ENCODE measurements around the gene INTS7. TPM values are rescaled to one million over a fixed set of nuclear protein-coding genes. Genes with fewer than 3 reads are reported as not detected.
A peak's percentile ranks its signal among the peaks of the same experiment; 100 is the strongest.

INTS7 gene
- total RNA-seq, 2 experiments from 2014 or later: 23.2 to 25.4 TPM

GRCh38 chr1:212039622-212040021 lies 4.3 kb upstream of the INTS7 start:
- intact Hi-C loops (cut with micrococcal nuclease): loop anchor here (5.0 to 10.0 kb wide), 2 partner anchors 105 to 207 kb away; partner anchors contain the start of gene LPGAT1

GRCh38 chr1:212037900-212038299 lies 2.5 kb upstream of the INTS7 start:
- no peak overlapping the region for H3K27ac Mint-ChIP-seq
- intact Hi-C loops (cut with micrococcal nuclease): loop anchor here (5.0 to 10.0 kb wide), 2 partner anchors 103 to 206 kb away; partner anchors contain the start of gene LPGAT1
- H3K4me3 Mint-ChIP-seq: peak overlapping the region; percentile 97
- ChIA-PET POLR2A (interaction anchor here (0.7 to 0.9 kb wide), 2 partner anchors 184 to 324 kb away, joined by 3 read pairs; no protein-coding TSS in a partner anchor), CTCF (interaction anchor here (1.5 to 8.2 kb wide), 2 partner anchors 10 to 358 kb away, joined by 4 to 97 read pairs; no protein-coding TSS in a partner anchor)
- DNase-seq (no peak), ATAC-seq (no peak)
- H3K9me3 Mint-ChIP-seq: no peaks in the 10 kb centered on the region
- peaks cover 63% of the 10 kb centered on the region for H3K36me3 Mint-ChIP-seq (ENCODE audit: low read depth)
- H3K27me3 Mint-ChIP-seq: peaks cover 1% of the 10 kb centered on the region
- no peak for TF ChIP-seq CTCF (IDR thresholded peaks at IDR 0.05)
- peaks cover 40% of the 10 kb centered on the region for H3K4me1 Mint-ChIP-seq (ENCODE audit: low read depth)

More at GRCh38 chr1:212039622-212040021, 4.3 kb upstream of the INTS7 start:
- Mint-ChIP-seq H3K36me3 (ENCODE audit: low read depth) (peaks cover 64% of the 10 kb centered on the region), H3K4me1 (ENCODE audit: low read depth) (peaks cover 30% of the 10 kb centered on the region), H3K27me3 (peaks cover 1% of the 10 kb centered on the region), H3K27ac (no peak overlapping the region), H3K9me3 (no peaks in the 10 kb centered on the region), H3K4me3 (no peak overlapping the region)
- DNase-seq (no peak), ATAC-seq (no peak)
- POLR2A ChIA-PET: interaction anchor here (0.8 kb wide), 1 partner anchor 10 kb away, joined by 4 read pairs; no protein-coding TSS in a partner anchor
- CTCF ChIA-PET: interaction anchor here (0.8 to 1.6 kb wide), 4 partner anchors 13 to 416 kb away, joined by 3 to 6 read pairs (median 4); no protein-coding TSS in a partner anchor
- TF ChIP-seq CTCF (IDR thresholded peaks at IDR 0.05): no peak

GRCh38 chr1:212035835-212036605 lies 663 bp upstream of the INTS7 start:
- Mint-ChIP-seq H3K36me3 (ENCODE audit: low read depth) (peaks cover 57% of the 10 kb centered on the region), H3K4me3 (peak overlapping the region; percentile 97), H3K4me1 (ENCODE audit: low read depth) (peaks cover 52% of the 10 kb centered on the region), H3K27ac (peak overlapping the region; percentile 100), H3K27me3 (peaks cover 1% of the 10 kb centered on the region), H3K9me3 (no peaks in the 10 kb centered on the region)
- peak; percentile 12 for ATAC-seq
- intact Hi-C loops (cut with micrococcal nuclease): loop anchor here (2.0 to 10.0 kb wide), 3 partner anchors 101 to 355 kb away; partner anchors contain the start of gene LPGAT1
- TF ChIP-seq CTCF (IDR thresholded peaks at IDR 0.05): no peak
- POLR2A ChIA-PET: interaction anchor here (0.6 to 3.1 kb wide), 33 partner anchors 8 to 579 kb away, joined by 3 to 13 read pairs (median 3); partner anchors contain the start of genes ATF3 and NEK2
- CTCF ChIA-PET: interaction anchor here (0.6 to 8.2 kb wide), 48 partner anchors 8 to 572 kb away, joined by 3 to 97 read pairs (median 6); partner anchors contain the start of genes NEK2, PPP2R5A and SLC30A1
- DNase-seq: no peak

- H3K4me3 Mint-ChIP-seq: peak overlapping the region; percentile 97
- H3K27ac Mint-ChIP-seq: peak overlapping the region; percentile 100
- POLR2A ChIA-PET: interaction anchor here (0.6 to 3.1 kb wide), 17 partner anchors 10 to 333 kb away, joined by 3 to 13 read pairs (median 4); no protein-coding TSS in a partner anchor
- intact Hi-C loops (cut with micrococcal nuclease): loop anchor here (2.0 to 10.0 kb wide), 4 partner anchors 100 to 354 kb away; partner anchors contain the start of gene LPGAT1
- peaks cover 56% of the 10 kb centered on the region for H3K36me3 Mint-ChIP-seq (ENCODE audit: low read depth)
- DNase-seq (no peak), ATAC-seq (no peak)
- no peaks in the 10 kb centered on the region for H3K9me3 Mint-ChIP-seq
- peaks cover 1% of the 10 kb centered on the region for H3K27me3 Mint-ChIP-seq
- no peak for TF ChIP-seq CTCF (IDR thresholded peaks at IDR 0.05)
- H3K4me1 Mint-ChIP-seq (ENCODE audit: low read depth): peaks cover 52% of the 10 kb centered on the region
- CTCF ChIA-PET: interaction anchor here (0.6 to 8.2 kb wide), 39 partner anchors 10 to 749 kb away, joined by 3 to 97 read pairs (median 7); partner anchors contain the start of genes NEK2 and PPP2R5A
Observed at GRCh38 chr1:212034516-212035122, 738 bp downstream of the INTS7 start.
